Neural crest cell (in vitro differentiated cells): ENCODE measurements around the gene SLC12A7. TPM values are rescaled to one million over a fixed set of nuclear protein-coding genes. Genes with fewer than 3 reads are reported as not detected.
A peak's percentile ranks its signal among the peaks of the same experiment; 100 is the strongest.

ENCODE experiments used
- DNase-seq: peaks from one replicate; pipeline ENCODE4 v3.0.0; 2021; ENCODE audit warnings: low read depth, mixed read lengths, low spot score
- H3K27ac Mint-ChIP-seq: one replicate; pipeline ENCODE4 v1.8.0; 2021; ENCODE audit warnings: mild to moderate bottlenecking, mixed read lengths; ENCODE audit not compliant: unreplicated experiment
- H3K27me3 Mint-ChIP-seq: 2 replicates; pipeline ENCODE4 v1.8.0; 2021; ENCODE audit warnings: low read depth, mild to moderate bottlenecking, mixed read lengths
- H3K36me3 Mint-ChIP-seq: 2 replicates; pipeline ENCODE4 v1.8.0; 2021; ENCODE audit warnings: low read depth, mild to moderate bottlenecking, mixed read lengths
- H3K4me1 Mint-ChIP-seq: 2 replicates; pipeline ENCODE4 v1.8.0; 2021; ENCODE audit warnings: mixed read lengths
- H3K4me3 Mint-ChIP-seq: one replicate; pipeline ENCODE4 v1.8.0; 2021; ENCODE audit warnings: mild to moderate bottlenecking, mixed read lengths
- H3K9me3 Mint-ChIP-seq: 2 replicates; pipeline ENCODE4 v1.8.0; 2021; ENCODE audit warnings: mixed read lengths
- CTCF ChIP-seq: fragments of 200-600 bp; sonication (generic); conservative IDR thresholded peaks from 2 replicates; pipeline ENCODE4 v1.5.0; 2021; ENCODE audit warnings: antibody characterized with exemption, mild to moderate bottlenecking
- total RNA-seq: library from RNA; stranded (reverse); gene quantifications from 2 replicates; pipeline ENCODE4 v1.2.1, GENCODE V29; 2021

SLC12A7 gene
- total RNA-seq, 1 donor from 2014 or later, result 40.7 TPM

- Mint-ChIP-seq H3K36me3 (no peaks in the 10 kb centered on the region), H3K9me3 (no peaks in the 10 kb centered on the region)
Measured at GRCh38 chr5:1011226-1011631, 100.6 kb downstream of the SLC12A7 start.

GRCh38 chr5:1010641-1011046 is 101.2 kb downstream of the SLC12A7 start:
- no peak for DNase-seq
- no peak for TF ChIP-seq CTCF
- Mint-ChIP-seq H3K9me3 (no peaks in the 10 kb centered on the region), H3K4me3 (peak overlapping the region; percentile 83), H3K27ac (no peak overlapping the region), H3K27me3 (peaks cover 42% of the 10 kb centered on the region), H3K36me3 (no peaks in the 10 kb centered on the region), H3K4me1 (peaks cover 26% of the 10 kb centered on the region)

More at GRCh38 chr5:1011226-1011631, 100.6 kb downstream of the SLC12A7 start:
- TF ChIP-seq CTCF, result peak; percentile 62
- Mint-ChIP-seq H3K4me3 (peak overlapping the region; percentile 83), H3K27me3 (peaks cover 38% of the 10 kb centered on the region), H3K27ac (no peak overlapping the region), H3K4me1 (peaks cover 22% of the 10 kb centered on the region)
- DNase-seq, result no peak

GRCh38 chr5:1010181-1010510 is 101.7 kb downstream of the SLC12A7 start:
- no peaks in the 10 kb centered on the region for H3K9me3 Mint-ChIP-seq
- TF ChIP-seq CTCF, result peak; percentile 37
- H3K27me3 Mint-ChIP-seq, result peaks cover 45% of the 10 kb centered on the region
- H3K4me1 Mint-ChIP-seq, result peaks cover 26% of the 10 kb centered on the region
- H3K4me3 Mint-ChIP-seq, result peak overlapping the region; percentile 83
- H3K27ac Mint-ChIP-seq, result no peak overlapping the region
- no peaks in the 10 kb centered on the region for H3K36me3 Mint-ChIP-seq
- no peak for DNase-seq

GRCh38 chr5:1009359-1010180 is 102.3 kb downstream of the SLC12A7 start:
- Mint-ChIP-seq H3K4me1 (peaks cover 26% of the 10 kb centered on the region), H3K4me3 (peak overlapping the region; percentile 83), H3K27ac (no peak overlapping the region), H3K27me3 (peaks cover 45% of the 10 kb centered on the region), H3K36me3 (no peaks in the 10 kb centered on the region), H3K9me3 (no peaks in the 10 kb centered on the region)
- no peak for DNase-seq
- peak; percentile 14 for TF ChIP-seq CTCF

- H3K4me3 Mint-ChIP-seq, result peak within 1 kb of the TSS; percentile 83
- H3K36me3 Mint-ChIP-seq, result no peaks in the 10 kb centered on the region
- no peak within 1 kb of the TSS for H3K27ac Mint-ChIP-seq
- peaks cover 30% of the 10 kb centered on the region for H3K4me1 Mint-ChIP-seq
- H3K27me3 Mint-ChIP-seq, result peaks cover 45% of the 10 kb centered on the region
- H3K9me3 Mint-ChIP-seq, result no peaks in the 10 kb centered on the region
- peak; percentile 62 for DNase-seq
- peak; percentile 73 for TF ChIP-seq CTCF
Measured at GRCh38 chr5:1008451-1009358, 103.2 kb downstream of the SLC12A7 start, which contains the start of gene NKD2. TSS of gene NKD2 (plus strand) at chr5:1008802. CDS start at chr5:1009058, 256 bp downstream.
